Measurements from ENCODE around the gene PRKG2.

- no peak for TF ChIP-seq EZH2 (IDR thresholded peaks at IDR 0.05; ENCODE audit: borderline replicate concordance, low read depth, low read length, poor library complexity, severe bottlenecking)
- TF ChIP-seq, protein P1, sequence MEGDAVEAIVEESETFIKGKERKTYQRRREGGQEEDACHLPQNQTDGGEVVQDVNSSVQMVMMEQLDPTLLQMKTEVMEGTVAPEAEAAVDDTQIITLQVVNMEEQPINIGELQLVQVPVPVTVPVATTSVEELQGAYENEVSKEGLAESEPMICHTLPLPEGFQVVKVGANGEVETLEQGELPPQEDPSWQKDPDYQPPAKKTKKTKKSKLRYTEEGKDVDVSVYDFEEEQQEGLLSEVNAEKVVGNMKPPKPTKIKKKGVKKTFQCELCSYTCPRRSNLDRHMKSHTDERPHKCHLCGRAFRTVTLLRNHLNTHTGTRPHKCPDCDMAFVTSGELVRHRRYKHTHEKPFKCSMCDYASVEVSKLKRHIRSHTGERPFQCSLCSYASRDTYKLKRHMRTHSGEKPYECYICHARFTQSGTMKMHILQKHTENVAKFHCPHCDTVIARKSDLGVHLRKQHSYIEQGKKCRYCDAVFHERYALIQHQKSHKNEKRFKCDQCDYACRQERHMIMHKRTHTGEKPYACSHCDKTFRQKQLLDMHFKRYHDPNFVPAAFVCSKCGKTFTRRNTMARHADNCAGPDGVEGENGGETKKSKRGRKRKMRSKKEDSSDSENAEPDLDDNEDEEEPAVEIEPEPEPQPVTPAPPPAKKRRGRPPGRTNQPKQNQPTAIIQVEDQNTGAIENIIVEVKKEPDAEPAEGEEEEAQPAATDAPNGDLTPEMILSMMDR (conservative IDR thresholded peaks at IDR 0.05; ENCODE audit: low read depth, low read length) = no peak
These were observed 20.7 kb downstream of the PRKG2 start for GRCh38 chr4:81194286-81194685.

Measured in A673 (cell line).